Activated CD4-positive, alpha-beta T cell treated with anti-CD3 and anti-CD28 coated beads, Interleukin-2, amount 50 U/mL, for 16 hours (primary cell): ENCODE measurements around the gene PIK3C2A.
A peak's percentile ranks its signal among the peaks of the same experiment; 100 is the strongest.
"Not testable (repeated sequence)": the region's sequence is repeated elsewhere in the genome, so short reads cannot be mapped to it uniquely, and the experiment has no call there.

Experiments used
- DNase-seq: peaks from one replicate; pipeline ENCODE4 v3.0.0-alpha.2; 2020

The PIK3C2A gene

DNA sequence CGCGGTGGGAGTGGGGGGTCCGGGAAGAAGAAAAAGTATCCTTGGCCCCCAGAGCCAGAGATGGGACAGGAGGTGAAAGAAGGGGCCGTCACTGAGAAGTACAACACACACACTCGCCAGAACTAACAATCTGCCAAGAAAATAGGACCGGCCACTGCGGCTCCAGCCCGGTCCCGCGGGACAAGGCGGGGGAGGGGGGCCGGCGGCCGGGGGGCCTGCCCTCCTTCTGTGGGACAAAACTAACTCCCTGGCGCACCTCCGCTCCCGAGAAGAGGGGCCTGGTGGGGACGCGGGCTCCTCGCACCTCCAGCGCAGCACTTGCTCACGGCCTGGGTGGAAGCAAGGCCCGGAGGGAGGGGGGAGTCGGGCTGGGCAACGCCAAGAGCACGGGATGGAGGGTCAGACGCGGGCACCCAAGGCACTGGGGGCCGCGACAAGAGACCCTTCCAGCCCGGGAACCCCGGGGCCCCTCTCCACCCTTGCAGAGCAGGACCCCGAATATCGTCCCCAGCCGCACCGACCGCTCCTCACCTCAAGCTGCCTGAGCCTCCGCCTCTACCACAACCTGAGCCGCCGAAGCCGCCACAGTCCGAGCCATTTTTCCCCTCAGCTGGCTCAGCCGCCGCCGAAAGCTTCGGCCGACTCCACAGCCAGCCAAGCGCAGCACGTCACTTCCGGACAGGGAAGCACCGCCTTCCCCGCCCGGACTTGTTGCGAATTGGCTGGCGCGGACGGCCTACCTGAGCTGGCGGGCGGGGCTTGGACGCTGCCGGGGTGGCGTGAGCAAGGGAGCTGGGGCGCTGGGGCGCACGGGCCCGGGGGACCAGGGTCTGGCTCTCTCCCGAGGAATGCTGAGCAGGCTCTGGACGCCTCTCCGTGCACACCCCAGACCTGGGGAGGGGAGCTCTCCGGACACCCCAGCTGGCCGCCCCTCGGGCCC, at the start of gene PIK3C2A:
Gene PIK3C2A, minus strand, starts transcription at position 670 of the 940 bp plus-strand sequence. CDS start 38,245 bp downstream, outside the sequence.
- DNase-seq, result peak; percentile 95

DNA sequence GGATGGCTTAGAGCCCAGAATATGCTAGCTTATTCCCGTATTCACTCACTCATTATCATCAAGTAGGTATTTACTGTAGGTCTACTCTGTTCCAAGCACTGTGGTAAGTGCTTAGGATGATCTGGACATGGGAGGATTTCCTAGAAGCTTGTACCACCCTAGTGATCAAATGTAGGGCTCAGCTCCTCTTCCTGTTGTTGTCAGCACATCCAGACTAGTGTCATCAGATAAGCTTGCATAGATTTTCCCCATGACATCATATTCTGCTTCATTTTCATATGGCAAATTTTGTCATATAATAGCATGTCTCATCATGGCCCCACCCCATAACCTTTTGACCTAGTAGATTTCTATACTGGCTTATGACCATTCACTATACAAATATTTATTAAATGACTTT, 49.4 kb upstream of the PIK3C2A start:
- no peak for DNase-seq

GRCh38 chr11:17256512-17256911, 48.7 kb upstream of the PIK3C2A start:
- no peak for DNase-seq

GRCh38 chr11:17252704-17253103, 44.9 kb upstream of the PIK3C2A start:
- DNase-seq, result peak; percentile 14

GRCh38 chr11:17250561-17251350, 43.0 kb upstream of the PIK3C2A start:
- DNase-seq, result no peak

DNA sequence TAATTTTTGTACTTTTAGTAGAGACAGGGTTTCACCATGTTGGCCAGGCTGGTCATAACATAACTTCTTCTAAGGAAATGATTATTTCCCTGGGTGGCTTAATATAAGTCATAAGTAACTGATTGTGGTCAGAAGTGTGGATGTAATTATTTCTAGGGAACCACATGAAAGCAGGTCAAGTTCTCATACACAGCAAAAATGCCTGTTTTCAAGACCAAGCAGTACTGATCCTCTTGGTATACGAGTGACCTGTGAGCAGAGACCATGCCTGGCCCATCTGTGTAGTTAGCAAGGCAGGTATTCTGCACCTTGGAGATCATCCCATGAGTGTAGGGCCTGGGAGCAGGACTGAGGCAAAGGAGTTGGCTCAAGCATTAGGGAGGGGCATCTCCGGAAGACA, 36.3 kb upstream of the PIK3C2A start:
- DNase-seq, result peak; percentile 66

DNA sequence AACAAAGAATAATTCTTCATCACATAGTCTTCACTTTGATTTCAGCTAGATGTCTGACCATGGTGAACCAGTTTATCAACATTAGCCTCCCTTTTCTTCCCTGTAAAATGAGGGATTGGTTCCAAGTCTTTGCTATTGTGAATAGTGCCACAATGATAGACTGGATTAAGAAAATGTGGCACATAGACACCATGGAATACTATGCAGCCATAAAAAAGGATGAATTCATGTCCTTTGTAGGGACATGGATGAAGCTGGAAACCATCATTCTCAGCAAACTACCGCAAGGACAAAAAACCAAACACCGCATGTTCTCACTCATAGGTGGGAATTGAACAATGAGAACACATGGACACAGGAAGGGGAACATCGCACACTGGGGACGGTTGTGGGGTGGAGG, 35.2 kb upstream of the PIK3C2A start:
- DNase-seq, result not testable (repeated sequence)

GRCh38 chr11:17240780-17241179, 33.0 kb upstream of the PIK3C2A start:
- DNase-seq, result no peak

DNA sequence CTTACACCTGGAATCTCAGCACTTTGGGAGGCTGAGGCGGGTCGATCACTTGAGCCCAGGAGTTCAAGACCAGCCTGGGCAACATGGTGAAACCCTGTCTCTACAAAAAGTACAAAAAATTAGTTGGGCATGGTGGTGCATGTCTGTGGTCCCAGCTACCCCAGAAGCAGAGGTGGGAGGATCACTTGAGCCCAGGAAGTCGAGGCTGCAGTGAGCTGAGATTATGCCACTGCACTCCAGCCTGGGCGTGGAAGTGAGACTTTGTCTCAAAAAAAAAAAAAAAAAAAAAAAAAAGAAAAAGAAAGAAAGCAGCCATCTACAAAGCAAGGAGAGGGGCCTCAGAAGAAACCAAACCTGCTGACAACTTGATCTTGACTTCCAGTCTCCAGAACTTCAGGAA, 32.1 kb upstream of the PIK3C2A start:
- not testable (repeated sequence) for DNase-seq

GRCh38 chr11:17238377-17238776, 30.6 kb upstream of the PIK3C2A start:
- no peak for DNase-seq

GRCh38 chr11:17233101-17233500, 25.3 kb upstream of the PIK3C2A start:
- DNase-seq, result no peak

DNA sequence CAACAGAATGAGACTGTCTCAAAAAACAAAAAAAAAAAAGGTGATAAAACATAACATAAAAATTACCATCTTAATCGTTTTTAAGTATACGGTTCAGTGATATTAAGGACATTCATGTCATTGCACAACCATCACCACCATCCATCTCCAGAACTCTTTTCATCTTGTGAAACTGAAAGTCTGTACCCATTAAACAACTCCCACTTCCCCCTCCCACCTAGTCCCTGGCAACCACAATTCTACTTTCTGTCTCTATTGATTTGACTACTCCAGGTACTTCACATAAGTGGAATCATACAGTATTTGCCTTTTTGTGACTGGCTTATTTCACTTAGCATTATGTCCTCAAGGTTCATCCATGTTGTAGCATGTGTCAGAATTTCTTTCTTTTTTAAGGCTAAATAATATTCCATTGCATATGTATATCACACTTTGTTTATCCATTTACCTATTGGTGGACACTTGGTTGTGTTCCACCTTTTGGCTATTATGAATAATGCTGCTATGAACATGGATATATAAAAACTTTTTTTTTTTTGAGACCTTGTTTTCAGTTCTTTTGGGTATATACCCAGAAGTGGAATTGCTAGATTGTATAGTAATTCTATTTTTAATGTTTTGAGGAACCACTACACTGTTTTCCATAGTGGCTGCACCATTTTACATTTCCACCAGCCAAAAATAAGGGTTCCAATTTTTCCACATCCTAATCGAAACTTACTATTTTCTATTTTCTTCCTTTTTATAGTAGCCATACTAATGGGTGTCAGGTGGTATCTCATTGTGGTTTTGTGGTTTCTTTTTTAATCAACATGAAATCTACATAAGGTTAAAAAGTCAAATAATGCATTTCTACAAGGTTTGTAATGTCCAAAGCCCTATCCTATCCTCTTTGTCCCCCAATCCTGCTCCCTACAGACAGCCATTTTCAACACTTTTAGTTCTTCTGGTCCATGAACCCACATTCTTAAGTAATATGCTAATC, 23.4 kb upstream of the PIK3C2A start:
- DNase-seq, result peak; percentile 78

DNA sequence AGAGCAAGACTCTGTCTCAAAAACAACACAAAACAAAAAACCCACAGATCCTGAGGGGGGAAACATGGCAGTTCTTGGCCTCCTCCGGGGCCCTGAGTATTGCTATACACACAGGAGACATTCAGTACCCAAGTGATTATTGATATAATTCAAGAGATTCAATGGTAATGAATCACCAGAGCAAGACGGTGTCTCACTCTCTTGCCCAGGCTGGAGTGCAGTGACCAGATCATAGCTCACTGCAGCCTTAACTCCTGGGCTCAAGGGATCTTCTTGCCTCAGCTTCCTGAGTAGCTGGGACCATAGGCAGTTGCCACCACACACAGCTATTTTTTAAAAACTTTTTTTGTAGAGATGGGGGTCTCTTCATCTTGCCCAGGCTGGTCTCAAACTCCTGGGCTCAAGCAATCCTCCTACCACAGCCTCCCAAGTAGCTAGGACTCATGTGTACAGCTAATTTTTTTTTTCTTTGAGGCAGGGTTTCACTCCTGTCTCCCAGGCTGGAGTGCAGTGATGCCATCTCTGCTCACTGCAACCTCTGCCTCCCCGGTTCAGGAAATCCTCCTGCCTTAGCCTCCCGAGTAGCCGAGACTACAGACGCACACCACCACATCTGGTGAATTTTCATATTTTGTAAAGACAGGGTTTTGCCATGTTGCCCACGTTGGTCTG, 21.8 kb upstream of the PIK3C2A start:
- no peak for DNase-seq

DNA sequence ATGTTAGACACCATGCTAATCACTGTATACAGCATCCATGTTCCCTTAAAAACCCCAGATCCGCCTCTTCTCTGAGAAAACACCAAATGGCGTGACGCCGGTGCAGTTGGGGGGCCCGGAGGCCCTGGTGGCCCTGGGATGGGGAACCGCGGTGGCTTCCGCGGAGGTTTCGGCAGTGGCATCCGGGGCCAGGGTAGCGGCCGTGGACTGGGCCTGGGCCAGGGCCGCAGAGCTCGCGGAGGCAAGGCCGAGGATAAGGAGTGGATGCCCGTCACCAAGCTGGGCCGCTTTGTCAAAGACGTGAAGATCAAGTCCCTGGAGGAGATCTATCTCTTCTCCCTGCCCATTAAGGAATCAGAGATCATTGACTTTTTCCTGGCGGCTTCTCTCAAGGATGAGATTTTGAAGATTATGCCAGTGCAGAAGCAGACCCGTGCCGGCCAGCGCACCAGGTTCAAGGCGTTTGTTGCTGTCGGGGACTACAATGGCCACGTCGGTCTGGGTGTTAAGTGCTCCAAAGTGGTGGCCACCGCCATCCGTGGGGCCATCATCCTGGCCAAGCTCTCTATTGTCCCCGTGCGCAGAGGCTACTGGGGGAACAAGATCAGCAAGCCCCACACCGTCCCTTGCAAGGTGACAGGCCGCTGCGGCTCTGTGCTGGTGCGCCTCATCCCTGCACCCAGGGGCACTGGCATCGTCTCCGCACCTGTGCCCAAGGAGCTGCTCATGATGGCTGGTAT, 20.6 kb upstream of the PIK3C2A start:
- not testable (repeated sequence) for DNase-seq

GRCh38 chr11:17224727-17225126, 16.9 kb upstream of the PIK3C2A start:
- DNase-seq, result no peak

DNA sequence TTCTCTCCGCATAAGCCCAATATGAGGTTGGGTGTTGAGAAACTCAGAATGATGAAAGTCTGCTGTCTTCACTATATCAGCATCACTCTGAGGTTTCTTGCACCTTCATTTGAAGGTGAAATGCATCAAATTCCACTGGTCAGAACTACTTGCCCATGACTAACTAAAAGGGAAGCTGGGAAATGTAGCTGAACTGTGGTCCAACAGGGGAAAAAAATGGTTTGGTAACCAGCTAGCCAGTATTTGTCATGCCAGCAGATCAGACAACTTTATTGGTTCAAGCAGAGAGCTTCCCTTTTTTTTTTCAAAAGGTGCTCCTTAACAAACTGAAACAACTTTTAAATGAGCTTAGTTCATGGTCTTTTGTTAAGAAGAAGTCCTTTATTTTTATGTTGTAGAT, 14.2 kb upstream of the PIK3C2A start:
- no peak for DNase-seq

DNA sequence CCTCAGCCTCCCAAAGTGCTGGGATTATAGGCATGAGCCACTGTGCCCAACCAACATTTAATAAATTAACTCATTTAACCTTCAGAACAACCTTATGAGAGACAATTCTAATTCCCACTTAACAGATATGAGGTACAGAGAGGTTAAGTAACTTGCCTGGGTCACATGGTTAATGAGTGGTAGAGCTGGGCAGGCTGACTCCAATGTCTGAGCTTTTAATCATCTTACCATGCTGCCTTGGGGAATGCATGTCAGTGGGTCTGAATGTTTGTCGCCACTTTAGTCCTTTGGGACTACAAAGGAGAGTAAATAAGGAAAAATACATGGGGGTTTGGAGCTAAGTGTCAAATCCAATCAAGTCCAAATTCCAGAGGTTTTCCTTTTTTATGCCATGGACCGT, 11.2 kb upstream of the PIK3C2A start:
- no peak for DNase-seq

DNA sequence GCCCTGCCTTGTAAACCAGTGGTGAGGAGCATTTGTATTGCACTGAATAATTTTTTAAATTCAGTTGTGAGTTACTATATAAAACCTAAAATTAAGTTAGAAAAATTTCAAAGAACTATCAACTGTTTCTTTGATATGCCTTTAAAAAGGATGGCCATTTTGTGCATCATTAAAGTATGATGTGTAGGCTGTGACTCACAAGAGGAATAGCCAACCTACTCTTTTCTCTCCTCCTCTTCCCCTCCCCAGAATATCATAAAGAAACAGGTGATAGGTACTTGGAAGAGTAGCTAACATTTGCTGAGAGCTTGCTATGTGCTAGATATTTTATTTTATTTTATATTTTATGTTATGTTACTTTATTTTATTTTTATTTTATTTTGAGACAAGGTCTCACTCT, 10.6 kb upstream of the PIK3C2A start:
- no peak for DNase-seq

DNA sequence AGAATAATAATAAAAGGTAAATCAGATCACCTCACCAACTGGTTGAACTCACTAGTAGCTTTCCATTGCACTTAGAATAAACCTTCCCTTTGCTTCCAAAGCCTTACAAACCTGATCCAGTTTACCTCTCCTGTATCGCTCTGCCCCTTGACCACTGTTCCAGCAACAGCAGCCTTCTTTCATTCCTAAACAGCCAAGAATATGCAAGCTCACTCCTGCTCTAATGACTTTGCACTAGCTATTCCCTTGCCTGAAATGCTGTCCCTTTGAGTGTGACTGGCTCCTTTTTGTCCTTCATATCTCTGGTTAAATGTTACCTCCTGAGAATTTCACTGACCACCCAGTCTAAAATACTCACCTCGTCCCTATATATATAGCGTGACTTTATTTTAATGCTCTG, 9.6 kb upstream of the PIK3C2A start:
- DNase-seq, result no peak

DNA sequence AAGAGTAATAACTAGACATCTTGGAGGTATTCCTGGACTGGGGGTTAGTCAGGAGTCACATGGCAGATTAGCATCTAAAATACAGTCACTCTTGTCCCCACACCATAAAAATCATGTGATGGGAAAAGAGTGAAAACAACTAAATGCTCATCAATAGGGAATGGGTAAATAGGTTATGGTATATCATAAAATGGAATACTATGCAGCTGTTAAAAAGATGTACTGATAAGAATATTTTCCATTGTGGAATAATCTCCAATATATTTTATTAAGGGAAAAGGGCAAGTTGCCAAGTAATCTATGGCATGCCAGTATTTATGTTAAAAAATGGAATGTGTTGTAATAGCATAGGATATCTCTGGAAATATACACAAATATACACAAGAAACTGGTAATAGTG, 6.6 kb upstream of the PIK3C2A start:
- no peak for DNase-seq

GRCh38 chr11:17211286-17211685, 3.5 kb upstream of the PIK3C2A start:
- DNase-seq, result no peak

- no peak for DNase-seq
Observed at GRCh38 chr11:17209939-17210245, 2.1 kb upstream of the PIK3C2A start.
